GM12801 (cell line): ENCODE measurements around the gene GLIS1.

Experiments
- CTCF ChIP-seq: IDR thresholded peaks from one replicate; pipeline ENCODE4 v1.5.1; 2011; ENCODE audit warnings: control low read depth; ENCODE audit not compliant: insufficient read length; ENCODE audit errors: extremely low read depth

The GLIS1 gene

GRCh38 chr1:53582211-53583020 is 156.5 kb downstream of the GLIS1 start:
- no peak for TF ChIP-seq CTCF

GRCh38 chr1:53581476-53581875 is 157.5 kb downstream of the GLIS1 start:
- no peak for TF ChIP-seq CTCF

- TF ChIP-seq CTCF, result no peak
Measured at GRCh38 chr1:53580739-53581475, 158.1 kb downstream of the GLIS1 start.

- no peak for TF ChIP-seq CTCF
Measured at GRCh38 chr1:53580009-53580400, 159.0 kb downstream of the GLIS1 start.

GRCh38 chr1:53579221-53580008 is 159.5 kb downstream of the GLIS1 start:
- TF ChIP-seq CTCF, result no peak

- TF ChIP-seq CTCF, result no peak
Measured at GRCh38 chr1:53578358-53578757, 160.6 kb downstream of the GLIS1 start.

DNA sequence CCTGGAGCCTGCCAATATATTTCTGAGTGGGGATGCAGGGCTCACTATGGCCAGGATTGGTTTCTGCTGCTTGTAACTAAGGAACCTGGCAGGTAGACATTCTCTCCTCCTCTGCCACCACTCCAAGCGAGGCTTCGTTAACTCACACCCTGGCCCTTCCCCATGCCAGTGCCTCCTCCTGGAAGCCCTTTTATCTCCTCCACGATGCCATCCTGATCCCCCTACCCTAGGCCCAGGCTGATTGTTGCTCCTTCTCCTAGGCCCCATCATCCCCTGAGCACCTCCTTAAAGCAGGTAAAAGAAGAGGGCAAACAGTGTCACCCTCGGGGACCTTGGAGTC is 161.2 kb downstream of the GLIS1 start:
- no peak for TF ChIP-seq CTCF
